ENCODE measurements around the gene NDUFAF3. TPM values are rescaled to one million over a fixed set of nuclear protein-coding genes. Genes with fewer than 3 reads are reported as not detected.

The NDUFAF3 gene
- total and polyA plus RNA-seq, 2 experiments from 2014 or later, result 49.9 to 118 TPM

GRCh38 chr3:49017229-49017970 lies 4.5 kb upstream of the NDUFAF3 start:
- peaks cover 7% of the 10 kb centered on the region; the same call in 1 of the 2 replicates for H4K20me1 ChIP-seq (replicated peaks; ENCODE audit: insufficient read depth)
- TF ChIP-seq ETS1 (IDR thresholded peaks at IDR 0.05), result no peak
- H3K4me2 ChIP-seq, result peak overlapping the region; percentile 99
- Mint-ChIP-seq H3K36me3 (ENCODE audit: low read depth) (peaks cover 48% of the 10 kb centered on the region), H3K4me3 (peak overlapping the region; percentile 93), H3K9me3 (no peaks in the 10 kb centered on the region; the same call in 2 of the 3 replicates), H3K4me1 (peaks cover 19% of the 10 kb centered on the region), H3K27me3 (ENCODE audit: insufficient read depth, low read depth, poor library complexity) (peaks cover 23% of the 10 kb centered on the region), H3K27ac (no peak overlapping the region; the same call in 1 of the 2 replicates)
- peaks cover 41% of the 10 kb centered on the region for H3F3A ChIP-seq (replicated peaks; ENCODE audit: low read depth)
- H3K4me3 ChIP-seq, result peak overlapping the region; percentile 97
- peaks cover 7% of the 10 kb centered on the region; the same call in 1 of the 2 replicates for H3K79me2 ChIP-seq (replicated peaks; ENCODE audit: insufficient read depth)
- peaks cover 19% of the 10 kb centered on the region; the same call in 1 of the 2 replicates for H3K4me1 ChIP-seq (ENCODE audit: insufficient read depth)
- peak; percentile 0; the same call in 2 of the 3 replicates for ATAC-seq
- H3K27me3 ChIP-seq (ENCODE audit: insufficient read depth), result no peaks in the 10 kb centered on the region
- H2AFZ ChIP-seq, result peak overlapping the region; percentile 69; the same call in 1 of the 2 replicates
- DNase-seq (ENCODE audit: low spot score), result peak; percentile 43
- no peak overlapping the region for H3K27ac ChIP-seq (ENCODE audit: low read depth)
- no peaks in the 10 kb centered on the region for H3K9me2 ChIP-seq (ENCODE audit: insufficient read depth)
- H3K36me3 ChIP-seq (ENCODE audit: insufficient read depth), result peaks cover 11% of the 10 kb centered on the region

DNA sequence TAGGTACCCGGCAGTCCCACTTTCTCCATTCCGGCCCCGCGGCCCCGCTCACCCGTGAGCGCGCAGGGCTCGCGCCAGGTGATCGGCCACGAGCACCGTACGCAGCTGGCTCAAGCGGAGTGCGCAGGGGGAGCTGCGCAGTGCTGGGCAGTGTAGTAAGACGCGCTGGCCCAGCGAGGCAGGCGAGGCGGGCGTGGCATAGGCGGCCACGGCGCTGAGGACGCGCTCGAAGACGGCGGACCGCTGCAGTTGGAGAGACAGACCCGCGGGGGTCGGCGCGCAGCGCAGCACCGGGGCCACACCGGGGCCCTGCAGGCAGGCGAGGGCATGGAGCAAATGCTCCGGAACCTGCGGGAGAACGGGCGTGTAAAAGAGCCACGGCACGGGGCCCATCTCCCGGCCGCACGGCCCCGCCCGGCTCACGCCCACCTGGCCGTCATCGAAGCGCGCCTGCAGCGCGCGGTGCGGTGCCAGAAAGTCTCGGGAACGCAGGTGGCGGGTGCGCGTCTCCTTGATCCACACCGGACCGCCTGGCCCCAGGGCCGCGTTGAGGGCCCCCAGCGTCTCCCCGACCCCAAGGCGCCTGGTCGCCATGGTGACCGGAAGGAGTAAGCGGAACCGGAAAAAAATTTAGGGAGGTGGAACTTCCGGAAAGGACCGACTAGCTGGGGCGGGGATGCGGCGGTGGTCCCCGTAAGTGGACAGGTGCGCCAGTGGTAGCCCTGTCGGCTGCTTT lies 3.8 kb upstream of the NDUFAF3 start, which contains the start of gene DALRD3:
TSS of gene DALRD3 (minus strand) at position 610 of the 736 bp plus-strand sequence. CDS start at position 594, 16 bp downstream.
- Histone ChIP-seq H3K4me3 (peak within 1 kb of the TSS; percentile 97), H3K27ac (ENCODE audit: low read depth) (peak within 1 kb of the TSS; percentile 84; the same call in 1 of the 2 replicates), H3K79me2 (replicated peaks; ENCODE audit: insufficient read depth) (peaks cover 9% of the 10 kb centered on the region), H3K4me1 (ENCODE audit: insufficient read depth) (peaks cover 24% of the 10 kb centered on the region; the same call in 1 of the 2 replicates), H3F3A (replicated peaks; ENCODE audit: low read depth) (peaks cover 46% of the 10 kb centered on the region), H4K20me1 (replicated peaks; ENCODE audit: insufficient read depth) (peaks cover 5% of the 10 kb centered on the region), H2AFZ (peak within 1 kb of the TSS; percentile 69; the same call in 1 of the 2 replicates), H3K27me3 (ENCODE audit: insufficient read depth) (no peaks in the 10 kb centered on the region), H3K36me3 (ENCODE audit: insufficient read depth) (peaks cover 14% of the 10 kb centered on the region), H3K9me2 (ENCODE audit: insufficient read depth) (no peaks in the 10 kb centered on the region), H3K4me2 (peak within 1 kb of the TSS; percentile 99)
- ATAC-seq (peak; percentile 16), DNase-seq (ENCODE audit: low spot score) (peak; percentile 92)
- Mint-ChIP-seq H3K36me3 (ENCODE audit: low read depth) (peaks cover 49% of the 10 kb centered on the region), H3K9me3 (no peaks in the 10 kb centered on the region; the same call in 2 of the 3 replicates), H3K27me3 (ENCODE audit: insufficient read depth, low read depth, poor library complexity) (peaks cover 30% of the 10 kb centered on the region), H3K27ac (peak within 1 kb of the TSS; percentile 71), H3K4me3 (peak within 1 kb of the TSS; percentile 93), H3K4me1 (peaks cover 23% of the 10 kb centered on the region)
- TF ChIP-seq JUNB (IDR thresholded peaks at IDR 0.05; ENCODE audit: unreplicated experiment) (no peak), POLR2AphosphoS5 (IDR thresholded peaks at IDR 0.05; ENCODE audit: low read depth) (peak; percentile 69), CTCF (conservative IDR thresholded peaks at IDR 0.05; ENCODE audit: low read depth in 2 of 2) (no peak), ZNF462 (CRISPR knock-in tag; IDR thresholded peaks at IDR 0.05) (no peak), EZH2phosphoT487 (IDR thresholded peaks at IDR 0.05; ENCODE audit: unreplicated experiment) (no peak)
